Trophoblast cell (in vitro differentiated cells and primary cell): Measurements from ENCODE around the gene RGPD3.

Source experiments
- DNase-seq, 2 donors: peaks; one replicate each; pipeline ENCODE4 v3.0.0-alpha.2; 2016
- H2AFZ ChIP-seq: 2 replicates; pipeline ENCODE4 v1.6.1; 2013; ENCODE audit warnings: low read length, moderate library complexity, mild to moderate bottlenecking; ENCODE audit not compliant: insufficient read depth, poor library complexity
- H2AK5ac ChIP-seq: 2 replicates; pipeline ENCODE4 v1.6.1; 2013; ENCODE audit warnings: mild to moderate bottlenecking, low read length
- H2BK120ac ChIP-seq: 2 replicates; pipeline ENCODE4 v1.6.1; 2013; ENCODE audit warnings: low read length, mild to moderate bottlenecking, moderate library complexity; ENCODE audit not compliant: insufficient read depth, poor library complexity
- H2BK12ac ChIP-seq: 2 replicates; pipeline ENCODE4 v1.6.1; 2013; ENCODE audit warnings: mild to moderate bottlenecking, low read length, moderate library complexity
- H2BK5ac ChIP-seq: 2 replicates; pipeline ENCODE4 v1.6.1; 2013; ENCODE audit warnings: low read length, low read depth, moderate library complexity, mild to moderate bottlenecking; ENCODE audit not compliant: poor library complexity
- H3K14ac ChIP-seq: 2 replicates; pipeline ENCODE4 v1.6.1; 2013; ENCODE audit warnings: mild to moderate bottlenecking, low read length
- H3K18ac ChIP-seq: 2 replicates; pipeline ENCODE4 v1.6.1; 2013; ENCODE audit warnings: mild to moderate bottlenecking, low read length
- H3K23ac ChIP-seq: 2 replicates; pipeline ENCODE4 v1.6.1; 2013; ENCODE audit warnings: low read length
- H3K27ac ChIP-seq: 2 replicates; pipeline ENCODE4 v1.5.1; 2013; ENCODE audit warnings: low read depth, mild to moderate bottlenecking, inconsistent platforms, low read length, moderate library complexity
- H3K27me3 ChIP-seq: 2 replicates; pipeline ENCODE4 v1.6.1; 2013; ENCODE audit warnings: inconsistent platforms, mild to moderate bottlenecking, low read length, moderate library complexity; ENCODE audit not compliant: insufficient read depth
- H3K36me3 ChIP-seq, 2 experiments: 1 replicate in 1 of 2; 2 replicates in 1 of 2; pipeline ENCODE4 v1.6.1; 2013; ENCODE audit warnings: low read length in 2 of 2, mild to moderate bottlenecking in 2 of 2, moderate library complexity in 1 of 2; ENCODE audit not compliant: insufficient read depth in 2 of 2, control insufficient read depth in 1 of 2
- H3K4ac ChIP-seq: 2 replicates; pipeline ENCODE4 v1.6.1; 2013; ENCODE audit warnings: low read depth, mild to moderate bottlenecking, low read length, moderate library complexity
- H3K4me1 ChIP-seq, 2 experiments: 1 replicate in 1 of 2; 2 replicates in 1 of 2; pipeline ENCODE4 v1.6.1; 2013; ENCODE audit warnings: low read length in 2 of 2, mild to moderate bottlenecking in 2 of 2, moderate library complexity in 1 of 2; ENCODE audit not compliant: insufficient read depth in 2 of 2, control insufficient read depth in 1 of 2
- H3K4me2 ChIP-seq: 2 replicates; pipeline ENCODE4 v1.6.1; 2013; ENCODE audit warnings: inconsistent platforms, mild to moderate bottlenecking, low read length, moderate library complexity
- H3K4me3 ChIP-seq: 2 replicates; pipeline ENCODE4 v1.5.1; 2013; ENCODE audit warnings: mild to moderate bottlenecking, low read depth, low read length, inconsistent platforms
- H3K79me1 ChIP-seq: one replicate; pipeline ENCODE4 v1.6.1; 2013; ENCODE audit warnings: low read length
- H3K79me2 ChIP-seq: 2 replicates; pipeline ENCODE4 v1.6.1; 2013; ENCODE audit warnings: low read length, mild to moderate bottlenecking; ENCODE audit not compliant: control insufficient read depth, insufficient read depth, poor library complexity
- H3K9ac ChIP-seq: 2 replicates; pipeline ENCODE4 v1.6.1; 2013; ENCODE audit warnings: mild to moderate bottlenecking, low read length
- H3K9me3 ChIP-seq: 2 replicates; pipeline ENCODE4 v1.6.1; 2013; ENCODE audit warnings: low read depth, mild to moderate bottlenecking, control low read depth, inconsistent platforms, low read length; ENCODE audit not compliant: insufficient read depth
- H4K12ac ChIP-seq: 2 replicates; pipeline ENCODE4 v1.6.1; 2013; ENCODE audit warnings: low read depth, mild to moderate bottlenecking, low read length, moderate library complexity
- H4K8ac ChIP-seq: 2 replicates; pipeline ENCODE4 v1.6.1; 2013; ENCODE audit warnings: low read depth, mild to moderate bottlenecking, low read length, moderate library complexity
- H4K91ac ChIP-seq: one replicate; pipeline ENCODE4 v1.6.1; 2013; ENCODE audit warnings: low read depth, mild to moderate bottlenecking, low read length, moderate library complexity
- WGBS: extraction: QIAGEN DNeasy Blood & Tissue Kit; methylation state at CpG from one replicate; pipeline ENCODE4 v1.1.7; 2013; ENCODE audit warnings: missing lambda C conversion rate; ENCODE audit not compliant: insufficient read length, insufficient coverage; ENCODE audit errors: extremely low coverage; 5-methylcytosine and 5-hydroxymethylcytosine counted together

The RGPD3 gene

GRCh38 chr2:106342831-106343251 lies 125.4 kb downstream of the RGPD3 start:
- no peaks in the 10 kb centered on the region for H3K36me3 ChIP-seq
- no peak overlapping the region for H3K14ac ChIP-seq
- no peak overlapping the region for H3K4me2 ChIP-seq
- no peak for DNase-seq
- no peaks in the 10 kb centered on the region for H3K4me1 ChIP-seq
- no peak overlapping the region for H2BK12ac ChIP-seq
- no peak overlapping the region for H3K9ac ChIP-seq
- H3K27me3 ChIP-seq, result no peaks in the 10 kb centered on the region
- H2AK5ac ChIP-seq, result no peak overlapping the region
- H3K4me3 ChIP-seq, result no peak overlapping the region
- H4K91ac ChIP-seq, result no peak overlapping the region
- no peak overlapping the region for H3K18ac ChIP-seq
- no peak overlapping the region for H3K27ac ChIP-seq
- H3K23ac ChIP-seq, result no peak overlapping the region
- no peaks in the 10 kb centered on the region for H3K79me2 ChIP-seq
- no peak overlapping the region for H4K8ac ChIP-seq
- H4K12ac ChIP-seq, result no peak overlapping the region
- H2AFZ ChIP-seq, result no peak overlapping the region
- H3K79me1 ChIP-seq, result peaks cover 2% of the 10 kb centered on the region
- H2BK5ac ChIP-seq, result no peak overlapping the region
- H3K4ac ChIP-seq, result no peak overlapping the region
- H3K9me3 ChIP-seq, result peaks cover 4% of the 10 kb centered on the region
- no CpG with 5 or more reads among the region's 25 CpGs for WGBS
- no peak overlapping the region for H2BK120ac ChIP-seq

GRCh38 chr2:106341666-106342065 lies 126.5 kb downstream of the RGPD3 start:
- H4K8ac ChIP-seq, result no peak overlapping the region
- no peak overlapping the region for H3K27ac ChIP-seq
- no peaks in the 10 kb centered on the region for H3K4me1 ChIP-seq
- no peaks in the 10 kb centered on the region for H3K27me3 ChIP-seq
- no peak overlapping the region for H2BK5ac ChIP-seq
- peaks cover 4% of the 10 kb centered on the region for H3K9me3 ChIP-seq
- no peak overlapping the region for H3K9ac ChIP-seq
- no peaks in the 10 kb centered on the region for H3K36me3 ChIP-seq
- no peak overlapping the region for H4K91ac ChIP-seq
- H2BK12ac ChIP-seq, result no peak overlapping the region
- no peak overlapping the region for H4K12ac ChIP-seq
- no peak overlapping the region for H3K4ac ChIP-seq
- H2AK5ac ChIP-seq, result no peak overlapping the region
- no peak overlapping the region for H2AFZ ChIP-seq
- H3K4me2 ChIP-seq, result no peak overlapping the region
- WGBS, result no CpG with 5 or more reads among the region's 5 CpGs
- H3K23ac ChIP-seq, result no peak overlapping the region
- no peak overlapping the region for H3K14ac ChIP-seq
- H3K79me1 ChIP-seq, result peaks cover 2% of the 10 kb centered on the region
- DNase-seq, result no peak
- no peak overlapping the region for H2BK120ac ChIP-seq
- H3K18ac ChIP-seq, result no peak overlapping the region
- no peaks in the 10 kb centered on the region for H3K79me2 ChIP-seq
- no peak overlapping the region for H3K4me3 ChIP-seq
